A549 (cell line): ENCODE results near the gene INSYN1.

Source experiments
- BHLHE40 ChIP-seq: IDR thresholded peaks from 2 replicates; pipeline ENCODE4 v1.6.1; 2012; ENCODE audit warnings: low read depth, low read length, inconsistent platforms
- CEBPB ChIP-seq, 2 experiments: fragments of >200 bp in 1 of 2; sonication (Bioruptor Twin) in 1 of 2; formaldehyde crosslinking in 1 of 2; IDR thresholded peaks; 2 replicates each; pipeline ENCODE4 v1.6.1; 2012 to 2016
- CHD2 ChIP-seq: fragments of 150-350 bp; IDR thresholded peaks from 2 replicates; pipeline ENCODE4 v1.6.1; 2014; ENCODE audit warnings: low read length; ENCODE audit not compliant: partially characterized antibody
- EP300 ChIP-seq, 2 experiments: fragments of >200 bp; sonication (Bioruptor Twin); formaldehyde crosslinking; IDR thresholded peaks; 2 replicates in 1 of 2; 3 replicates in 1 of 2; pipeline ENCODE4 v1.6.1; 2016 to 2017
- JUN ChIP-seq, 2 experiments: fragments of >200 bp; sonication (Bioruptor Twin); formaldehyde crosslinking; IDR thresholded peaks; 2 replicates in 1 of 2; 3 replicates in 1 of 2; pipeline ENCODE4 v1.6.1; 2016 to 2017
- MAZ ChIP-seq: fragments of 150-350 bp; IDR thresholded peaks from 2 replicates; pipeline ENCODE4 v1.6.1; 2014; ENCODE audit warnings: antibody characterized with exemption, low read depth, low read length, borderline replicate concordance
- REST ChIP-seq: fragments of 200-600 bp; sonication (generic); IDR thresholded peaks from 2 replicates; pipeline ENCODE4 v1.6.1; 2016; ENCODE audit warnings: antibody characterized with exemption, mild to moderate bottlenecking, moderate library complexity
- RFX5 ChIP-seq: fragments of 450-650 bp; IDR thresholded peaks from 2 replicates; pipeline ENCODE4 v1.7.1; 2014; ENCODE audit warnings: antibody characterized with exemption, mild to moderate bottlenecking, moderate library complexity
- RNF2 ChIP-seq: fragments of 200-600 bp; sonication (generic); IDR thresholded peaks from 2 replicates; pipeline ENCODE4 v1.6.1; 2016; ENCODE audit warnings: low read depth, mild to moderate bottlenecking, antibody characterized with exemption, moderate library complexity, borderline replicate concordance
- SREBF2 ChIP-seq: fragments of 450-650 bp; IDR thresholded peaks from 2 replicates; pipeline ENCODE4 v1.6.1; 2014; ENCODE audit warnings: mild to moderate bottlenecking, moderate library complexity
- TF ChIP-seq, protein P1 (sequence below): fragments of >200 bp; sonication (Bioruptor Twin); formaldehyde crosslinking; IDR thresholded peaks from 3 replicates; pipeline ENCODE4 v1.5.1; 2016
- TF ChIP-seq, protein P2 (sequence below): IDR thresholded peaks from 2 replicates; pipeline ENCODE4 v1.6.1; 2012

GRCh38 chr15:73799466-73799865 is 46.3 kb upstream of the INSYN1 start:
- no peak for TF ChIP-seq CHD2
- no peak for TF ChIP-seq REST
- TF ChIP-seq, protein P1, sequence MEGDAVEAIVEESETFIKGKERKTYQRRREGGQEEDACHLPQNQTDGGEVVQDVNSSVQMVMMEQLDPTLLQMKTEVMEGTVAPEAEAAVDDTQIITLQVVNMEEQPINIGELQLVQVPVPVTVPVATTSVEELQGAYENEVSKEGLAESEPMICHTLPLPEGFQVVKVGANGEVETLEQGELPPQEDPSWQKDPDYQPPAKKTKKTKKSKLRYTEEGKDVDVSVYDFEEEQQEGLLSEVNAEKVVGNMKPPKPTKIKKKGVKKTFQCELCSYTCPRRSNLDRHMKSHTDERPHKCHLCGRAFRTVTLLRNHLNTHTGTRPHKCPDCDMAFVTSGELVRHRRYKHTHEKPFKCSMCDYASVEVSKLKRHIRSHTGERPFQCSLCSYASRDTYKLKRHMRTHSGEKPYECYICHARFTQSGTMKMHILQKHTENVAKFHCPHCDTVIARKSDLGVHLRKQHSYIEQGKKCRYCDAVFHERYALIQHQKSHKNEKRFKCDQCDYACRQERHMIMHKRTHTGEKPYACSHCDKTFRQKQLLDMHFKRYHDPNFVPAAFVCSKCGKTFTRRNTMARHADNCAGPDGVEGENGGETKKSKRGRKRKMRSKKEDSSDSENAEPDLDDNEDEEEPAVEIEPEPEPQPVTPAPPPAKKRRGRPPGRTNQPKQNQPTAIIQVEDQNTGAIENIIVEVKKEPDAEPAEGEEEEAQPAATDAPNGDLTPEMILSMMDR: no peak
- no peak for TF ChIP-seq CEBPB (IDR thresholded peaks at IDR 0.05)
- no peak for TF ChIP-seq RNF2
- TF ChIP-seq EP300 (IDR thresholded peaks at IDR 0.05): no peak
- TF ChIP-seq, protein P2, sequence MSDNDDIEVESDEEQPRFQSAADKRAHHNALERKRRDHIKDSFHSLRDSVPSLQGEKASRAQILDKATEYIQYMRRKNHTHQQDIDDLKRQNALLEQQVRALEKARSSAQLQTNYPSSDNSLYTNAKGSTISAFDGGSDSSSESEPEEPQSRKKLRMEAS: no peak
- no peak for TF ChIP-seq MAZ
- no peak for TF ChIP-seq SREBF2
- no peak for TF ChIP-seq RFX5
- no peak for TF ChIP-seq BHLHE40
- no peak for TF ChIP-seq JUN (IDR thresholded peaks at IDR 0.05)
